Esophagus squamous epithelium (tissue), 4 donors: Measurements from ENCODE around the gene ACAT2.

Source experiments
- CTCF ChIP-seq, 6 experiments: fragments of 450-650 bp in 4 of 6; fragments of 200-600 bp in 2 of 6; sonication (generic) in 2 of 6; IDR thresholded peaks; one replicate each; pipeline ENCODE4 v1.5.1; 2016 to 2019; ENCODE audit warnings: antibody characterized with exemption in 6 of 6, mild to moderate bottlenecking in 4 of 6, moderate library complexity in 4 of 6
- POLR2A ChIP-seq, 4 donors: fragments of 450-650 bp; IDR thresholded peaks; one replicate each; pipeline ENCODE4 v1.6.1; 2017; ENCODE audit warnings: antibody characterized with exemption in 4 of 4, mild to moderate bottlenecking in 4 of 4, moderate library complexity in 3 of 4

- TF ChIP-seq CTCF (IDR thresholded peaks at IDR 0.05) = no peak
- TF ChIP-seq POLR2A (IDR thresholded peaks at IDR 0.05) = no peak
These were observed 47.9 kb upstream of the ACAT2 start for GRCh38 chr6:159713984-159714383.
